ENCODE data around the gene TMEFF1.

Gene TMEFF1

GRCh38 chr9:100448266-100448665 lies 24.7 kb upstream of the TMEFF1 start:
- no peak for FAIRE-seq

- FAIRE-seq, result no peak
These were observed 23.5 kb upstream of the TMEFF1 start for GRCh38 chr9:100449420-100449819.

GRCh38 chr9:100452894-100453293 lies 20.1 kb upstream of the TMEFF1 start:
- FAIRE-seq, result no peak

GRCh38 chr9:100455470-100455869 lies 17.5 kb upstream of the TMEFF1 start:
- FAIRE-seq, result no peak

GRCh38 chr9:100457517-100457916 lies 15.4 kb upstream of the TMEFF1 start:
- FAIRE-seq, result no peak

- FAIRE-seq, result no peak
These were observed 13.0 kb upstream of the TMEFF1 start for GRCh38 chr9:100459963-100460362.

- no peak for FAIRE-seq
These were observed 7.7 kb upstream of the TMEFF1 start for GRCh38 chr9:100465274-100465673.

- FAIRE-seq, result no peak
These were observed 7.2 kb upstream of the TMEFF1 start for GRCh38 chr9:100465761-100466160.

- FAIRE-seq, result no peak
These were observed 6.6 kb upstream of the TMEFF1 start for GRCh38 chr9:100466171-100466828.

GRCh38 chr9:100466829-100467221 lies 6.1 kb upstream of the TMEFF1 start:
- FAIRE-seq, result no peak

- no peak for FAIRE-seq
These were observed 4.9 kb upstream of the TMEFF1 start for GRCh38 chr9:100468041-100468440.

- FAIRE-seq, result no peak
These were observed 681 bp upstream of the TMEFF1 start for GRCh38 chr9:100472268-100472667.

- no peak for FAIRE-seq
These were observed 530 bp downstream of the TMEFF1 start for GRCh38 chr9:100473276-100474081.

GRCh38 chr9:100474082-100474923 lies 1.4 kb downstream of the TMEFF1 start:
- no peak for FAIRE-seq

GRCh38 chr9:100474924-100475276 lies 2.0 kb downstream of the TMEFF1 start:
- no peak for FAIRE-seq

- FAIRE-seq, result no peak
These were observed 4.3 kb downstream of the TMEFF1 start for GRCh38 chr9:100477241-100477640.

- no peak for FAIRE-seq
These were observed 5.2 kb downstream of the TMEFF1 start for GRCh38 chr9:100478192-100478591.

GRCh38 chr9:100479820-100480219 lies 6.9 kb downstream of the TMEFF1 start:
- no peak for FAIRE-seq

GRCh38 chr9:100485196-100485595 lies 12.2 kb downstream of the TMEFF1 start:
- FAIRE-seq, result no peak

GRCh38 chr9:100486479-100487176 lies 13.7 kb downstream of the TMEFF1 start:
- no peak for FAIRE-seq

- FAIRE-seq, result peak; percentile 21
These were observed 15.2 kb downstream of the TMEFF1 start for GRCh38 chr9:100488177-100488576.

- FAIRE-seq, result no peak
These were observed 16.9 kb downstream of the TMEFF1 start for GRCh38 chr9:100489836-100490235.

GRCh38 chr9:100492952-100493351 lies 20.0 kb downstream of the TMEFF1 start:
- FAIRE-seq, result no peak
